HEK293 (cell line): Measurements from ENCODE around the gene MAN1B1.

Experiments
- BCL11B ChIP-seq: fragments of 450-650 bp; formaldehyde crosslinking; IDR thresholded peaks from 2 replicates; pipeline ENCODE4 v1.5.1; 2016; ENCODE audit warnings: low read depth, missing biosample characterization, missing genetic modification characterization
- GLI2 ChIP-seq: fragments of 450-650 bp; formaldehyde crosslinking; IDR thresholded peaks from 2 replicates; pipeline ENCODE4; 2017; ENCODE audit warnings: missing biosample characterization, missing genetic modification characterization, low read depth, borderline replicate concordance
- KLF16 ChIP-seq: fragments of 450-650 bp; formaldehyde crosslinking; IDR thresholded peaks from 2 replicates; pipeline ENCODE4 v1.5.1; 2017; ENCODE audit warnings: missing biosample characterization, missing genetic modification characterization
- KLF9 ChIP-seq: fragments of 450-650 bp; formaldehyde crosslinking; IDR thresholded peaks from 2 replicates; pipeline ENCODE4 v1.5.1; 2016; ENCODE audit warnings: missing biosample characterization, missing genetic modification characterization, low read depth
- SP3 ChIP-seq: fragments of 450-650 bp; formaldehyde crosslinking; IDR thresholded peaks from 2 replicates; pipeline ENCODE4 v1.5.1; 2016; ENCODE audit warnings: missing biosample characterization, missing genetic modification characterization
- ZEB2 ChIP-seq: fragments of 450-650 bp; formaldehyde crosslinking; IDR thresholded peaks from 2 replicates; pipeline ENCODE4 v1.5.1; 2016; ENCODE audit warnings: missing biosample characterization, missing genetic modification characterization
- ZIC2 ChIP-seq: fragments of 450-650 bp; formaldehyde crosslinking; IDR thresholded peaks from 2 replicates; pipeline ENCODE4 v1.5.1; 2016; ENCODE audit warnings: missing biosample characterization, missing genetic modification characterization
- ZNF114 ChIP-seq: fragments of 450-650 bp; formaldehyde crosslinking; IDR thresholded peaks from 2 replicates; pipeline ENCODE4 v1.5.0; 2017; ENCODE audit warnings: missing biosample characterization, missing genetic modification characterization
- ZNF121 ChIP-seq: fragments of 450-650 bp; formaldehyde crosslinking; IDR thresholded peaks from 2 replicates; pipeline ENCODE4 v1.5.1; 2016; ENCODE audit warnings: missing biosample characterization, missing genetic modification characterization
- ZNF140 ChIP-seq: fragments of 450-650 bp; formaldehyde crosslinking; IDR thresholded peaks from 2 replicates; pipeline ENCODE4 v1.5.1; 2016; ENCODE audit warnings: missing biosample characterization, missing genetic modification characterization
- ZNF223 ChIP-seq: fragments of 450-650 bp; formaldehyde crosslinking; IDR thresholded peaks from 2 replicates; pipeline ENCODE4 v1.5.1; 2016; ENCODE audit warnings: missing biosample characterization, missing genetic modification characterization
- ZNF248 ChIP-seq: fragments of 450-650 bp; formaldehyde crosslinking; IDR thresholded peaks from 2 replicates; pipeline ENCODE4 v1.5.1; 2017; ENCODE audit warnings: missing biosample characterization, missing genetic modification characterization
- ZNF266 ChIP-seq: fragments of 450-650 bp; formaldehyde crosslinking; IDR thresholded peaks from 2 replicates; pipeline ENCODE4 v1.5.1; 2016; ENCODE audit warnings: missing biosample characterization, missing genetic modification characterization, low read depth
- ZNF324 ChIP-seq: fragments of 450-650 bp; formaldehyde crosslinking; IDR thresholded peaks from 2 replicates; pipeline ENCODE4 v1.5.1; 2016; ENCODE audit warnings: missing biosample characterization, missing genetic modification characterization
- ZNF350 ChIP-seq: fragments of 450-650 bp; formaldehyde crosslinking; IDR thresholded peaks from 2 replicates; pipeline ENCODE4 v1.5.0; 2017; ENCODE audit warnings: missing biosample characterization, mild to moderate bottlenecking, missing genetic modification characterization
- ZNF501 ChIP-seq: fragments of 450-650 bp; formaldehyde crosslinking; IDR thresholded peaks from 2 replicates; pipeline ENCODE4 v1.5.1; 2016; ENCODE audit warnings: missing biosample characterization, missing genetic modification characterization
- ZNF529 ChIP-seq: fragments of 450-650 bp; formaldehyde crosslinking; IDR thresholded peaks from 2 replicates; pipeline ENCODE4 v1.5.1; 2017; ENCODE audit warnings: missing genetic modification characterization, missing biosample characterization; ENCODE audit not compliant: insufficient replicate concordance
- ZNF596 ChIP-seq: fragments of 450-650 bp; IDR thresholded peaks from 2 replicates; pipeline ENCODE4 v1.5.0; 2018; ENCODE audit warnings: missing biosample characterization, mild to moderate bottlenecking, missing genetic modification characterization, moderate library complexity
- ZNF701 ChIP-seq: fragments of 450-650 bp; formaldehyde crosslinking; IDR thresholded peaks from 2 replicates; pipeline ENCODE4 v1.5.1; 2016; ENCODE audit warnings: missing biosample characterization, missing genetic modification characterization
- ZSCAN16 ChIP-seq: fragments of 450-650 bp; formaldehyde crosslinking; IDR thresholded peaks from 2 replicates; pipeline ENCODE4 v1.5.1; 2016; ENCODE audit warnings: missing biosample characterization, missing genetic modification characterization
- TF ChIP-seq, protein P1 (sequence below): fragments of 450-650 bp; formaldehyde crosslinking; IDR thresholded peaks from 2 replicates; pipeline ENCODE4 v1.5.1; 2017; ENCODE audit warnings: missing biosample characterization, missing genetic modification characterization
- TF ChIP-seq, protein P2 (sequence below): fragments of 450-650 bp; formaldehyde crosslinking; IDR thresholded peaks from 2 replicates; pipeline ENCODE4 v1.5.1; 2016; ENCODE audit warnings: missing biosample characterization, missing genetic modification characterization
- TF ChIP-seq, protein P3 (sequence below): fragments of 450-650 bp; formaldehyde crosslinking; IDR thresholded peaks from 2 replicates; pipeline ENCODE4 v1.5.1; 2016; ENCODE audit warnings: missing biosample characterization, missing genetic modification characterization, borderline replicate concordance
- TF ChIP-seq, protein P4 (sequence below): fragments of 450-650 bp; IDR thresholded peaks from 2 replicates; pipeline ENCODE4 v1.5.1; 2018; ENCODE audit warnings: missing biosample characterization, mild to moderate bottlenecking, missing genetic modification characterization
- TF ChIP-seq, protein P5 (sequence below): fragments of 450-650 bp; formaldehyde crosslinking; IDR thresholded peaks from 2 replicates; pipeline ENCODE4 v1.5.1; 2016; ENCODE audit warnings: missing biosample characterization, missing genetic modification characterization
- TF ChIP-seq, protein P6 (sequence below): fragments of 450-650 bp; formaldehyde crosslinking; optimal IDR thresholded peaks from 2 replicates; pipeline ENCODE3; 2016; ENCODE audit warnings: missing biosample characterization, mild to moderate bottlenecking, missing genetic modification characterization

The MAN1B1 gene

DNA sequence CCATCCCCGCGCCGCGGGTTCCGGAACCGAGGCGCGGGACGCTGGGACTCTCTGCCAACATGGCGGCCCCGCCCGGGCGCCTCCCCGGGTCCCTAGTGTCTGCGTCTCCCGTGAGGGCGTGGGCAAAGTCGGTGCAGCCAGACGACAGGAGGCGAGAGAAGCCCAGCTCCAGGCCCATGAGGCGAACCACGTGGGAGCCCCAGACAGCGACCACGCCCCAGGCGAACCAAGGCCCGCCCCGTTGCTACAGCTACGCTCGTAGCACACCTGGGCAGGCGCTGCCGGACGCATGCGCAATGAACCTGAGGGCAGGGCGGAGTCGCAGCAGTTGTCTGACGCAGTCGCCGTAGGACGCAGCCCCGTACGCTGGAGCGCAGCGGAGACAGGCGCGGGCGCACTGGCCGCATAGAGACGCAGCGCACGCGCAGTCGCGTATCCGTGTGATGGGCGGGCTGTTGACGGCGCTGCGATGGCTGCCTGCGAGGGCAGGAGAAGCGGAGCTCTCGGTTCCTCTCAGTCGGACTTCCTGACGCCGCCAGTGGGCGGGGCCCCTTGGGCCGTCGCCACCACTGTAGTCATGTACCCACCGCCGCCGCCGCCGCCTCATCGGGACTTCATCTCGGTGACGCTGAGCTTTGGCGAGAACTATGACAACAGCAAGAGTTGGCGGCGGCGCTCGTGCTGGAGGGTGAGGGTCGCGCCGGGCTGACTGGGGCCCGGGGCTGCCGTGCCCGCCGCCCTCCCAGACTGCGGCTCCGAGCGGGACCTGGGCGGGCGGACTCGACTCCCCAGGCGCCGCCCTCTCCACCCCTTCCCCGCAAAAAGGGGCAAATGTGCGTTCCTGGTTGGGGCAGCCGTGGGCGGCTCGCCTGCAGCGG, at the start of gene MAN1B1 (continued):
- TF ChIP-seq, protein P1, sequence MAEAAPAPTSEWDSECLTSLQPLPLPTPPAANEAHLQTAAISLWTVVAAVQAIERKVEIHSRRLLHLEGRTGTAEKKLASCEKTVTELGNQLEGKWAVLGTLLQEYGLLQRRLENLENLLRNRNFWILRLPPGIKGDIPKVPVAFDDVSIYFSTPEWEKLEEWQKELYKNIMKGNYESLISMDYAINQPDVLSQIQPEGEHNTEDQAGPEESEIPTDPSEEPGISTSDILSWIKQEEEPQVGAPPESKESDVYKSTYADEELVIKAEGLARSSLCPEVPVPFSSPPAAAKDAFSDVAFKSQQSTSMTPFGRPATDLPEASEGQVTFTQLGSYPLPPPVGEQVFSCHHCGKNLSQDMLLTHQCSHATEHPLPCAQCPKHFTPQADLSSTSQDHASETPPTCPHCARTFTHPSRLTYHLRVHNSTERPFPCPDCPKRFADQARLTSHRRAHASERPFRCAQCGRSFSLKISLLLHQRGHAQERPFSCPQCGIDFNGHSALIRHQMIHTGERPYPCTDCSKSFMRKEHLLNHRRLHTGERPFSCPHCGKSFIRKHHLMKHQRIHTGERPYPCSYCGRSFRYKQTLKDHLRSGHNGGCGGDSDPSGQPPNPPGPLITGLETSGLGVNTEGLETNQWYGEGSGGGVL (tag by site-specific recombination) = peak; percentile 10; the same call in 1 of the 2 replicates
- TF ChIP-seq ZNF501 (tag by site-specific recombination) = peak; percentile 19; the same call in 1 of the 2 replicates
- no peak for TF ChIP-seq ZNF114 (tag by site-specific recombination)
- TF ChIP-seq, protein P2, sequence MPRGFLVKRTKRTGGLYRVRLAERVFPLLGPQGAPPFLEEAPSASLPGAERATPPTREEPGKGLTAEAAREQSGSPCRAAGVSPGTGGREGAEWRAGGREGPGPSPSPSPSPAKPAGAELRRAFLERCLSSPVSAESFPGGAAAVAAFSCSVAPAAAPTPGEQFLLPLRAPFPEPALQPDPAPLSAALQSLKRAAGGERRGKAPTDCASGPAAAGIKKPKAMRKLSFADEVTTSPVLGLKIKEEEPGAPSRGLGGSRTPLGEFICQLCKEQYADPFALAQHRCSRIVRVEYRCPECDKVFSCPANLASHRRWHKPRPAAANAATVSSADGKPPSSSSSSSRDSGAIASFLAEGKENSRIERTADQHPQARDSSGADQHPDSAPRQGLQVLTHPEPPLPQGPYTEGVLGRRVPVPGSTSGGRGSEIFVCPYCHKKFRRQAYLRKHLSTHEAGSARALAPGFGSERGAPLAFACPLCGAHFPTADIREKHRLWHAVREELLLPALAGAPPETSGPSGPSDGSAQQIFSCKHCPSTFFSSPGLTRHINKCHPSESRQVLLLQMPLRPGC (tag by site-specific recombination) = 0 out of 2 replicates have a peak, but pooled peaks have one; percentile 21
- TF ChIP-seq GLI2 (tag by site-specific recombination) = no peak
- TF ChIP-seq ZNF140 (tag by site-specific recombination) = no peak
- peak; percentile 45 for TF ChIP-seq KLF16
- no peak for TF ChIP-seq ZNF248
- TF ChIP-seq SP3 (tag by site-specific recombination) = peak; percentile 89
- TF ChIP-seq ZNF266 = no peak
- TF ChIP-seq ZIC2 = peak; percentile 53
- TF ChIP-seq BCL11B (tag by site-specific recombination) = no peak
- no peak for TF ChIP-seq ZNF529 (tag by site-specific recombination)
- 0 out of 2 replicates have a peak, but pooled peaks have one; percentile 40 for TF ChIP-seq ZNF223 (tag by site-specific recombination)
- TF ChIP-seq, protein P3, sequence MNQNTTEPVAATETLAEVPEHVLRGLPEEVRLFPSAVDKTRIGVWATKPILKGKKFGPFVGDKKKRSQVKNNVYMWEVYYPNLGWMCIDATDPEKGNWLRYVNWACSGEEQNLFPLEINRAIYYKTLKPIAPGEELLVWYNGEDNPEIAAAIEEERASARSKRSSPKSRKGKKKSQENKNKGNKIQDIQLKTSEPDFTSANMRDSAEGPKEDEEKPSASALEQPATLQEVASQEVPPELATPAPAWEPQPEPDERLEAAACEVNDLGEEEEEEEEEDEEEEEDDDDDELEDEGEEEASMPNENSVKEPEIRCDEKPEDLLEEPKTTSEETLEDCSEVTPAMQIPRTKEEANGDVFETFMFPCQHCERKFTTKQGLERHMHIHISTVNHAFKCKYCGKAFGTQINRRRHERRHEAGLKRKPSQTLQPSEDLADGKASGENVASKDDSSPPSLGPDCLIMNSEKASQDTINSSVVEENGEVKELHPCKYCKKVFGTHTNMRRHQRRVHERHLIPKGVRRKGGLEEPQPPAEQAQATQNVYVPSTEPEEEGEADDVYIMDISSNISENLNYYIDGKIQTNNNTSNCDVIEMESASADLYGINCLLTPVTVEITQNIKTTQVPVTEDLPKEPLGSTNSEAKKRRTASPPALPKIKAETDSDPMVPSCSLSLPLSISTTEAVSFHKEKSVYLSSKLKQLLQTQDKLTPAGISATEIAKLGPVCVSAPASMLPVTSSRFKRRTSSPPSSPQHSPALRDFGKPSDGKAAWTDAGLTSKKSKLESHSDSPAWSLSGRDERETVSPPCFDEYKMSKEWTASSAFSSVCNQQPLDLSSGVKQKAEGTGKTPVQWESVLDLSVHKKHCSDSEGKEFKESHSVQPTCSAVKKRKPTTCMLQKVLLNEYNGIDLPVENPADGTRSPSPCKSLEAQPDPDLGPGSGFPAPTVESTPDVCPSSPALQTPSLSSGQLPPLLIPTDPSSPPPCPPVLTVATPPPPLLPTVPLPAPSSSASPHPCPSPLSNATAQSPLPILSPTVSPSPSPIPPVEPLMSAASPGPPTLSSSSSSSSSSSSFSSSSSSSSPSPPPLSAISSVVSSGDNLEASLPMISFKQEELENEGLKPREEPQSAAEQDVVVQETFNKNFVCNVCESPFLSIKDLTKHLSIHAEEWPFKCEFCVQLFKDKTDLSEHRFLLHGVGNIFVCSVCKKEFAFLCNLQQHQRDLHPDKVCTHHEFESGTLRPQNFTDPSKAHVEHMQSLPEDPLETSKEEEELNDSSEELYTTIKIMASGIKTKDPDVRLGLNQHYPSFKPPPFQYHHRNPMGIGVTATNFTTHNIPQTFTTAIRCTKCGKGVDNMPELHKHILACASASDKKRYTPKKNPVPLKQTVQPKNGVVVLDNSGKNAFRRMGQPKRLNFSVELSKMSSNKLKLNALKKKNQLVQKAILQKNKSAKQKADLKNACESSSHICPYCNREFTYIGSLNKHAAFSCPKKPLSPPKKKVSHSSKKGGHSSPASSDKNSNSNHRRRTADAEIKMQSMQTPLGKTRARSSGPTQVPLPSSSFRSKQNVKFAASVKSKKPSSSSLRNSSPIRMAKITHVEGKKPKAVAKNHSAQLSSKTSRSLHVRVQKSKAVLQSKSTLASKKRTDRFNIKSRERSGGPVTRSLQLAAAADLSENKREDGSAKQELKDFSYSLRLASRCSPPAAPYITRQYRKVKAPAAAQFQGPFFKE (tag by site-specific recombination) = no peak
- peak; percentile 93 for TF ChIP-seq KLF9 (tag by site-specific recombination)
- no peak for TF ChIP-seq ZSCAN16
- TF ChIP-seq ZNF324 (tag by site-specific recombination) = peak; percentile 48; the same call in 1 of the 2 replicates
- TF ChIP-seq ZEB2 (tag by site-specific recombination) = peak; percentile 72; the same call in 1 of the 2 replicates
- TF ChIP-seq ZNF350 (tag by site-specific recombination) = no peak
- TF ChIP-seq, protein P4, sequence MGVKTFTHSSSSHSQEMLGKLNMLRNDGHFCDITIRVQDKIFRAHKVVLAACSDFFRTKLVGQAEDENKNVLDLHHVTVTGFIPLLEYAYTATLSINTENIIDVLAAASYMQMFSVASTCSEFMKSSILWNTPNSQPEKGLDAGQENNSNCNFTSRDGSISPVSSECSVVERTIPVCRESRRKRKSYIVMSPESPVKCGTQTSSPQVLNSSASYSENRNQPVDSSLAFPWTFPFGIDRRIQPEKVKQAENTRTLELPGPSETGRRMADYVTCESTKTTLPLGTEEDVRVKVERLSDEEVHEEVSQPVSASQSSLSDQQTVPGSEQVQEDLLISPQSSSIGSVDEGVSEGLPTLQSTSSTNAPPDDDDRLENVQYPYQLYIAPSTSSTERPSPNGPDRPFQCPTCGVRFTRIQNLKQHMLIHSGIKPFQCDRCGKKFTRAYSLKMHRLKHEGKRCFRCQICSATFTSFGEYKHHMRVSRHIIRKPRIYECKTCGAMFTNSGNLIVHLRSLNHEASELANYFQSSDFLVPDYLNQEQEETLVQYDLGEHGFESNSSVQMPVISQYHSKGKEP (tag by site-specific recombination) = no peak
- TF ChIP-seq ZNF701 (tag by site-specific recombination) = no peak
- no peak for TF ChIP-seq ZNF596
- TF ChIP-seq, protein P5, sequence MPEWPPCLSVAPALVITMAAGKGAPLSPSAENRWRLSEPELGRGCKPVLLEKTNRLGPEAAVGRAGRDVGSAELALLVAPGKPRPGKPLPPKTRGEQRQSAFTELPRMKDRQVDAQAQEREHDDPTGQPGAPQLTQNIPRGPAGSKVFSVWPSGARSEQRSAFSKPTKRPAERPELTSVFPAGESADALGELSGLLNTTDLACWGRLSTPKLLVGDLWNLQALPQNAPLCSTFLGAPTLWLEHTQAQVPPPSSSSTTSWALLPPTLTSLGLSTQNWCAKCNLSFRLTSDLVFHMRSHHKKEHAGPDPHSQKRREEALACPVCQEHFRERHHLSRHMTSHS (tag by site-specific recombination) = no peak
- TF ChIP-seq ZNF121 = no peak
- TF ChIP-seq, protein P6, sequence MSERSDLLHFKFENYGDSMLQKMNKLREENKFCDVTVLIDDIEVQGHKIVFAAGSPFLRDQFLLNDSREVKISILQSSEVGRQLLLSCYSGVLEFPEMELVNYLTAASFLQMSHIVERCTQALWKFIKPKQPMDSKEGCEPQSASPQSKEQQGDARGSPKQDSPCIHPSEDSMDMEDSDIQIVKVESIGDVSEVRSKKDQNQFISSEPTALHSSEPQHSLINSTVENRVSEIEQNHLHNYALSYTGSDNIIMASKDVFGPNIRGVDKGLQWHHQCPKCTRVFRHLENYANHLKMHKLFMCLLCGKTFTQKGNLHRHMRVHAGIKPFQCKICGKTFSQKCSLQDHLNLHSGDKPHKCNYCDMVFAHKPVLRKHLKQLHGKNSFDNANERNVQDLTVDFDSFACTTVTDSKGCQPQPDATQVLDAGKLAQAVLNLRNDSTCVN (tag by site-specific recombination) = peak; percentile 99
